Breast epithelium (tissue), 3 donors: ENCODE data around the gene RFC4.

ENCODE experiments used
- CTCF ChIP-seq, 3 donors: fragments of 450-650 bp; IDR thresholded peaks; one replicate each; pipeline ENCODE4 v1.5.1; 2016 to 2017; ENCODE audit warnings: antibody characterized with exemption in 3 of 3, mild to moderate bottlenecking in 3 of 3, moderate library complexity in 3 of 3
- POLR2A ChIP-seq: fragments of 450-650 bp; IDR thresholded peaks from one replicate; pipeline ENCODE4 v1.6.1; 2016; ENCODE audit warnings: antibody characterized with exemption, mild to moderate bottlenecking, moderate library complexity
- POLR2AphosphoS5 ChIP-seq, 3 donors: sonication (generic); formaldehyde crosslinking; IDR thresholded peaks; one replicate each; pipeline ENCODE4 v1.6.1; 2017; ENCODE audit warnings: antibody characterized with exemption in 3 of 3

GRCh38 chr3:186826410-186826975 is 20.2 kb upstream of the RFC4 start:
- TF ChIP-seq CTCF (IDR thresholded peaks at IDR 0.05) (no peak), POLR2A (no peak), POLR2AphosphoS5 (IDR thresholded peaks at IDR 0.05) (no peak)
